ENCODE results near the gene CCDC97.

Gene CCDC97

GRCh38 chr19:41320185-41320518 is 10.2 kb downstream of the CCDC97 start:
- DNase-seq (ENCODE audit: low spot score) = no peak

GRCh38 chr19:41320568-41320967 is 10.6 kb downstream of the CCDC97 start:
- no peak for DNase-seq (ENCODE audit: low spot score)

- no peak for DNase-seq (ENCODE audit: low spot score)
These were observed 11.2 kb downstream of the CCDC97 start for GRCh38 chr19:41321204-41321599.

GRCh38 chr19:41321600-41322270 is 11.8 kb downstream of the CCDC97 start:
- DNase-seq (ENCODE audit: low spot score) = no peak

- no peak for DNase-seq (ENCODE audit: low spot score)
These were observed 12.5 kb downstream of the CCDC97 start for GRCh38 chr19:41322451-41322850.

GRCh38 chr19:41323023-41323422 is 13.1 kb downstream of the CCDC97 start:
- DNase-seq (ENCODE audit: low spot score) = no peak

GRCh38 chr19:41323430-41324125 is 13.6 kb downstream of the CCDC97 start:
- peak; percentile 22 for DNase-seq (ENCODE audit: low spot score)

GRCh38 chr19:41324231-41324702 is 14.3 kb downstream of the CCDC97 start:
- peak; percentile 51 for DNase-seq (ENCODE audit: low spot score)

GRCh38 chr19:41324921-41325639 is 15.1 kb downstream of the CCDC97 start:
- DNase-seq (ENCODE audit: low spot score) = peak; percentile 23

GRCh38 chr19:41325640-41325946 is 15.6 kb downstream of the CCDC97 start:
- no peak for DNase-seq (ENCODE audit: low spot score)

GRCh38 chr19:41325947-41326706 is 16.2 kb downstream of the CCDC97 start:
- DNase-seq (ENCODE audit: low spot score) = peak; percentile 47

GRCh38 chr19:41327076-41327575 is 17.2 kb downstream of the CCDC97 start:
- DNase-seq (ENCODE audit: low spot score) = peak; percentile 43

- peak; percentile 67 for DNase-seq (ENCODE audit: low spot score)
These were observed 17.7 kb downstream of the CCDC97 start for GRCh38 chr19:41327576-41328156.

GRCh38 chr19:41328157-41328841 is 18.3 kb downstream of the CCDC97 start:
- peak; percentile 43 for DNase-seq (ENCODE audit: low spot score)

- DNase-seq (ENCODE audit: low spot score) = peak; percentile 66
These were observed 18.9 kb downstream of the CCDC97 start for GRCh38 chr19:41328842-41329225.

- no peak for DNase-seq (ENCODE audit: low spot score)
These were observed 20.5 kb downstream of the CCDC97 start for GRCh38 chr19:41330481-41330880.

- no peak for DNase-seq (ENCODE audit: low spot score)
These were observed 21.1 kb downstream of the CCDC97 start for GRCh38 chr19:41330946-41331678.

- DNase-seq (ENCODE audit: low spot score) = no peak
These were observed 22.0 kb downstream of the CCDC97 start for GRCh38 chr19:41332000-41332399.

- DNase-seq (ENCODE audit: low spot score) = no peak
These were observed 22.5 kb downstream of the CCDC97 start for GRCh38 chr19:41332468-41332867.

- DNase-seq (ENCODE audit: low spot score) = no peak
These were observed 24.8 kb downstream of the CCDC97 start for GRCh38 chr19:41334793-41335192.

- DNase-seq (ENCODE audit: low spot score) = no peak
These were observed 25.5 kb downstream of the CCDC97 start for GRCh38 chr19:41335467-41335866.
